AG09309 (cell line): ENCODE measurements around the gene NPR1.
"Not testable (repeated sequence)": the region's sequence is repeated elsewhere in the genome, so short reads cannot be mapped to it uniquely, and the experiment has no call there.

Source experiments
- DNase-seq: peaks from one replicate; pipeline ENCODE4 v3.0.0-alpha.2; 2010; ENCODE audit warnings: low read depth
- H3K4me3 ChIP-seq: 2 replicates; pipeline ENCODE4 v1.5.1; 2011; ENCODE audit warnings: mild to moderate bottlenecking, low read depth, low read length, moderate library complexity; ENCODE audit not compliant: control insufficient read depth
- TF ChIP-seq, protein P1 (sequence below): IDR thresholded peaks from 2 replicates; pipeline ENCODE4 v1.5.1; 2011; ENCODE audit warnings: mild to moderate bottlenecking, low read depth, low read length, inconsistent platforms; ENCODE audit not compliant: insufficient read depth, control insufficient read depth; ENCODE audit errors: missing control alignments

NPR1 gene

GRCh38 chr1:153633754-153634665 is 44.5 kb upstream of the NPR1 start, which contains the start of gene CHTOP:
Gene CHTOP (plus strand): TSS chr1:153634066. CDS start chr1:153636589, 2,523 bp downstream.
- H3K4me3 ChIP-seq, result peak within 1 kb of the TSS; percentile 89
- DNase-seq, result peak; percentile 95
- TF ChIP-seq, protein P1, sequence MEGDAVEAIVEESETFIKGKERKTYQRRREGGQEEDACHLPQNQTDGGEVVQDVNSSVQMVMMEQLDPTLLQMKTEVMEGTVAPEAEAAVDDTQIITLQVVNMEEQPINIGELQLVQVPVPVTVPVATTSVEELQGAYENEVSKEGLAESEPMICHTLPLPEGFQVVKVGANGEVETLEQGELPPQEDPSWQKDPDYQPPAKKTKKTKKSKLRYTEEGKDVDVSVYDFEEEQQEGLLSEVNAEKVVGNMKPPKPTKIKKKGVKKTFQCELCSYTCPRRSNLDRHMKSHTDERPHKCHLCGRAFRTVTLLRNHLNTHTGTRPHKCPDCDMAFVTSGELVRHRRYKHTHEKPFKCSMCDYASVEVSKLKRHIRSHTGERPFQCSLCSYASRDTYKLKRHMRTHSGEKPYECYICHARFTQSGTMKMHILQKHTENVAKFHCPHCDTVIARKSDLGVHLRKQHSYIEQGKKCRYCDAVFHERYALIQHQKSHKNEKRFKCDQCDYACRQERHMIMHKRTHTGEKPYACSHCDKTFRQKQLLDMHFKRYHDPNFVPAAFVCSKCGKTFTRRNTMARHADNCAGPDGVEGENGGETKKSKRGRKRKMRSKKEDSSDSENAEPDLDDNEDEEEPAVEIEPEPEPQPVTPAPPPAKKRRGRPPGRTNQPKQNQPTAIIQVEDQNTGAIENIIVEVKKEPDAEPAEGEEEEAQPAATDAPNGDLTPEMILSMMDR, result no peak

DNA sequence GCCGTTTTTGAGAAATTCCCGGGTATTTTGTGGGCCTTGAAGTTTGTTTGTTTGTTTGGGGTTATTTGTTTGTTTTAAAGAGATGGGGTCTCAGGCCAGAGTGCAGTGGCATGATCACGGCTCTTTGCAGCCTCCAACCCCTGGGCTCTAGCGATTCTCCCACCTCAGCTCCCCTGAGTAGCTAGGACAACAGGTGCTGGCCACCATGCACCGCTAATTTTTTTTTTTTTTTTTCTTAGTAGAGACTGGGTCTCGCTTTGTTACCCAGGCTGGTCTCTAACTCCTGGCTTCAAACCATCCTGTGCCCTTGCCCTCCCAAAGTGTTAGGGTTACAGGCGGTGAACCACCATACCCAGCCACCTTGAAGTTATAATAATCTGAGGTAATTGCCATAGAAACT is 42.6 kb upstream of the NPR1 start:
- DNase-seq, result no peak
- TF ChIP-seq, protein P1, result no peak
- H3K4me3 ChIP-seq, result no peak overlapping the region

- DNase-seq, result no peak
- TF ChIP-seq, protein P1, result no peak
- H3K4me3 ChIP-seq, result no peak overlapping the region
These were observed 42.2 kb upstream of the NPR1 start for GRCh38 chr1:153636312-153636711.

DNA sequence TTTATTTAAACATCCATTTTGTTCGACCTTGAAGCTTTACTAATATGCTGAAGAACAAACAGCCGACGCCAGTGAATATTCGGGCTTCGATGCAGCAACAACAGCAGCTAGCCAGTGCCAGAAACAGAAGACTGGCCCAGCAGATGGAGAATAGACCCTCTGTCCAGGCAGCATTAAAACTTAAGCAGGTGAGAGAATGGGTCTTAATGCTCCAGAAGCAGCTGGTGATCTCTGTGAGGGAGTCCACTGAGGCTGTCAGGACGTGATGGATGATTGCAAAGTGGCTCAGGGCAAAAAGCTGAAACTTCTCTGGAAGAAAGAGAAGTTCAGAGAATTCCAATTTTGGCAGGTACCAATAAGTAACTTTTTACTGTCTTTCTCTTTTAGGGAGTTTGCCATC is 40.2 kb upstream of the NPR1 start:
- no peak for DNase-seq
- TF ChIP-seq, protein P1, result no peak

DNA sequence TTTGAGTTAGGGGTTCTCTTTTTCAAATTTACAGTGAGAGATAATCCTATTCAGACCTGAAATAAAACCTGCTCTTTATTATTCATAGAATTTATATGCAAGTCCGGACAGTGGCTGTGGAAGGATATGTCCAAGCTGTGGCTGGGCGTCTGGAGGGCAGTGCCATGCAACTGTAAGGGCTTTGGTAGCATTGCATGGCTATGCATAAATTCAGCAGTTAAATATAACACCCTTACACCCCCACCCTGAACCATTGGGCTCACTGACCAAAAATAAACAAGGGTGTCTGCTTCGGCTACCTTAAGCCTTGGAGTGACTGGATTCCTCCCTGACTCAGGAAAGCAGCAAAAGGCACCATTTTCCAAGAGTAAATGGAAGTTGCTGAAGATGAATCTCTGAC is 39.2 kb upstream of the NPR1 start:
- DNase-seq, result no peak
- TF ChIP-seq, protein P1, result no peak
- no peak overlapping the region for H3K4me3 ChIP-seq

More for the DNA sequence above, 40.2 kb upstream of the NPR1 start:
- no peak overlapping the region for H3K4me3 ChIP-seq

GRCh38 chr1:153640213-153640612 is 38.3 kb upstream of the NPR1 start:
- not testable (repeated sequence) for DNase-seq, H3K4me3 ChIP-seq

DNA sequence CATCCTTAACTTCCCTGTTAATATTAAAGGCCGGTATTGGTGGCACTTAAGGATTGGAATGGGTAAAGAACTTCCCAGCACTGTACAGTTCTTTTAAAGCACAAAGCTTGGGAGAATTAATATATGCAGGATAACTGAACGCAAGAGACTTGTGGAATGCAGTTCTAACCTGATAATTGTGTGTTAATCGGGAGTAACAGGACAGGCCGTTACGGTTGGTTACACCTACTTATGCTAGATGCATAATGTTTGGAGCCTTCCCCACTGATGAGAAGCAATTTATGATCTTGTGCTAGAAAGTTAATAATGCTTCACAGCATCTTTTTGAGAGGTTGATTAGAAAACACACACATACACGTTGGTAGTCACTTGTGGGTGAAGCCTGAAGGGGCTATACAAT is 37.6 kb upstream of the NPR1 start:
- H3K4me3 ChIP-seq, result no peak overlapping the region
- TF ChIP-seq, protein P1, result no peak
- DNase-seq, result no peak
